Spleen (tissue), 11 donors: ENCODE data around the gene NXPH4. TPM values are rescaled to one million over a fixed set of nuclear protein-coding genes. Genes with fewer than 3 reads are reported as not detected.

Experiments used
- DNase-seq: peaks from one replicate; pipeline ENCODE4 v3.0.0-alpha.2; 2020
- H3K27ac ChIP-seq, 8 donors: fragments of 200-600 bp; sonication (generic) in 7 of 8; 1 replicate in 4 of 8; 2 replicates in 4 of 8; pipeline versions ENCODE4 v1.5.0 to v1.8.0; 2016 to 2021; ENCODE audit warnings: inconsistent platforms in 4 of 8, mild to moderate bottlenecking in 4 of 8, moderate library complexity in 1 of 8
- H3K27me3 ChIP-seq, 7 donors: fragments of 200-600 bp; sonication (generic) in 6 of 7; replicated peaks in 1 of 7; 1 replicate in 4 of 7; 2 replicates in 3 of 7; pipeline versions ENCODE4 v1.5.0 to v1.8.0; 2016 to 2021; ENCODE audit warnings: inconsistent platforms in 3 of 7, mild to moderate bottlenecking in 1 of 7
- H3K36me3 ChIP-seq, 6 donors: fragments of 200-600 bp; sonication (generic) in 5 of 6; 1 replicate in 4 of 6; 2 replicates in 2 of 6; pipeline versions ENCODE4 v1.5.0 to v1.8.0; 2016 to 2021; ENCODE audit warnings: inconsistent platforms in 2 of 6
- H3K4me1 ChIP-seq, 6 donors: fragments of 200-600 bp; sonication (generic) in 5 of 6; 1 replicate in 3 of 6; 2 replicates in 3 of 6; pipeline versions ENCODE4 v1.5.0 to v1.8.0; 2016 to 2021; ENCODE audit warnings: inconsistent platforms in 3 of 6
- H3K4me3 ChIP-seq, 8 donors: fragments of 200-600 bp; sonication (generic) in 7 of 8; 1 replicate in 4 of 8; 2 replicates in 4 of 8; pipeline versions ENCODE4 v1.5.0 to v1.8.0; 2016 to 2021; ENCODE audit warnings: inconsistent platforms in 4 of 8, mild to moderate bottlenecking in 4 of 8, moderate library complexity in 2 of 8
- H3K9me3 ChIP-seq, 8 donors: fragments of 200-600 bp; sonication (generic) in 7 of 8; 1 replicate in 4 of 8; 2 replicates in 4 of 8; pipeline versions ENCODE4 v1.5.0 to v1.8.0; 2016 to 2021; ENCODE audit warnings: inconsistent platforms in 4 of 8
- POLR2A ChIP-seq, 3 donors: fragments of 450-650 bp; IDR thresholded peaks; one replicate each; pipeline ENCODE4 v1.5.1; 2017; ENCODE audit warnings: antibody characterized with exemption in 3 of 3, mild to moderate bottlenecking in 1 of 3
- POLR2AphosphoS5 ChIP-seq, 3 donors: sonication (generic); formaldehyde crosslinking; IDR thresholded peaks; one replicate each; pipeline ENCODE4 v1.5.1; 2017; ENCODE audit warnings: antibody characterized with exemption in 3 of 3
- WGBS, 5 donors: extraction: QIAGEN DNeasy Blood & Tissue Kit in 3 of 5; methylation state at CpG; one replicate each; pipeline versions ENCODE4 v1.1.5 to v1.1.7; 2013 to 2018; 5-methylcytosine and 5-hydroxymethylcytosine counted together
- intact Hi-C: fragments of 100-400 bp; cut with DNase I; formaldehyde crosslinking; loops from one replicate; pipeline ENCODE4 v1.15.0; 2023; ENCODE audit warnings: low total_unique reads
- polyA plus RNA-seq, 3 donors: library from polyadenylated mRNA; stranded (reverse); fragments of 200-250 nt; gene quantifications; one replicate each; pipeline ENCODE4 v1.2.1, GENCODE V29; 2013
- total RNA-seq, 7 donors: library from RNA; depleted of rRNA in 3 of 7; stranded (reverse); fragments of >200 nt in 3 of 7; fragmentation: NEBNext Ultra II Directional in 4 of 7; extraction: Animal tissue kit (Norgen Biotek cat#: 25700) in 4 of 7; gene quantifications; one replicate each; pipeline versions ENCODE4 v1.1.0 to v1.2.1, GENCODE V29; 2016 to 2021
- TF ChIP-seq, protein P1 (sequence below), 11 experiments: fragments of 200-600 bp in 7 of 11; fragments of 450-650 bp in 4 of 11; sonication (generic) in 4 of 11; IDR thresholded peaks in 8 of 11; conservative IDR thresholded peaks in 3 of 11; 1 replicate in 7 of 11; 2 replicates in 4 of 11; pipeline versions ENCODE4 v1.4.0 to v1.8.0; 2016 to 2021; ENCODE audit warnings: antibody characterized with exemption in 11 of 11, inconsistent platforms in 4 of 11, mild to moderate bottlenecking in 1 of 11
- donor health status: healthy with polysubstance abuse.
- donor health status: DM: no; HTN: no; CAD: no; lungs with moderate emphysema.
- donor health status: DM: no; HTN: no; CAD: no.
- donor health status: Bipolar disorder and iron deficiency.
- donor health status: healthy.
- donor health status: DM: no; HTN: no; CAD: no.
- donor health status: DM: yes; HTN: yes; CAD: no.

NXPH4 gene
- total and polyA plus RNA-seq, 10 donors, result 0.11 to 0.60 (median 0.23) TPM; not detected in 4

DNA sequence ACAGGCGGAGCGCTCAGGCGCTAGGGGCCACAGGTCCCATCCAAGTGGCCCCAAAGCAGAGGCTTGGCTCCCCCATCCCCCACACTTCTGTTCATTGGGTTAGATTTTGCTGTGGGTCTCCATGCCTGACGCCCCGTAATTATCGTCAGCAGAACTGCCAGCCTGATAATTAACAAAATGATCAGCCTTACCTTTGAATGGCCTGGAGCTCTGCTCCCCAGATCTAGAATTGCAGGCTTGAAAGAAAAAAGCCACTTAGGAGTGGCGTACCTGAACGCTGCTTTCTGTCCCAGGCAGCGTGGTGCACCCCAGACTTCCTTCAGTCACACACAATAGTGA, 40.5 kb upstream of the NXPH4 start:
- intact Hi-C loops, result no loop called here
- H3K4me1 ChIP-seq, result no peaks in the 10 kb centered on the region
- H3K36me3 ChIP-seq, result peaks cover 0 to 89% (median 10%) of the 10 kb centered on the region in 6 donors
- peaks cover 0 to 5% (median 0%) of the 10 kb centered on the region in 7 donors for H3K27me3 ChIP-seq
- no peak for TF ChIP-seq POLR2A (IDR thresholded peaks at IDR 0.05)
- no peak for TF ChIP-seq POLR2AphosphoS5 (IDR thresholded peaks at IDR 0.05)
- TF ChIP-seq, protein P1, sequence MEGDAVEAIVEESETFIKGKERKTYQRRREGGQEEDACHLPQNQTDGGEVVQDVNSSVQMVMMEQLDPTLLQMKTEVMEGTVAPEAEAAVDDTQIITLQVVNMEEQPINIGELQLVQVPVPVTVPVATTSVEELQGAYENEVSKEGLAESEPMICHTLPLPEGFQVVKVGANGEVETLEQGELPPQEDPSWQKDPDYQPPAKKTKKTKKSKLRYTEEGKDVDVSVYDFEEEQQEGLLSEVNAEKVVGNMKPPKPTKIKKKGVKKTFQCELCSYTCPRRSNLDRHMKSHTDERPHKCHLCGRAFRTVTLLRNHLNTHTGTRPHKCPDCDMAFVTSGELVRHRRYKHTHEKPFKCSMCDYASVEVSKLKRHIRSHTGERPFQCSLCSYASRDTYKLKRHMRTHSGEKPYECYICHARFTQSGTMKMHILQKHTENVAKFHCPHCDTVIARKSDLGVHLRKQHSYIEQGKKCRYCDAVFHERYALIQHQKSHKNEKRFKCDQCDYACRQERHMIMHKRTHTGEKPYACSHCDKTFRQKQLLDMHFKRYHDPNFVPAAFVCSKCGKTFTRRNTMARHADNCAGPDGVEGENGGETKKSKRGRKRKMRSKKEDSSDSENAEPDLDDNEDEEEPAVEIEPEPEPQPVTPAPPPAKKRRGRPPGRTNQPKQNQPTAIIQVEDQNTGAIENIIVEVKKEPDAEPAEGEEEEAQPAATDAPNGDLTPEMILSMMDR (IDR thresholded peaks at IDR 0.05 in 8 of 11, conservative IDR thresholded peaks at IDR 0.05 in 3 of 11), result peak in 2 of 11 experiments; percentile 21 to 42
- H3K4me3 ChIP-seq, result no peak overlapping the region
- no peak overlapping the region for H3K27ac ChIP-seq
- 80 to 89% (median 84%) methylated on average over 9 of the region's 9 CpGs for WGBS, 5 donors
- DNase-seq, result no peak
- H3K9me3 ChIP-seq, result no peaks in the 10 kb centered on the region

DNA sequence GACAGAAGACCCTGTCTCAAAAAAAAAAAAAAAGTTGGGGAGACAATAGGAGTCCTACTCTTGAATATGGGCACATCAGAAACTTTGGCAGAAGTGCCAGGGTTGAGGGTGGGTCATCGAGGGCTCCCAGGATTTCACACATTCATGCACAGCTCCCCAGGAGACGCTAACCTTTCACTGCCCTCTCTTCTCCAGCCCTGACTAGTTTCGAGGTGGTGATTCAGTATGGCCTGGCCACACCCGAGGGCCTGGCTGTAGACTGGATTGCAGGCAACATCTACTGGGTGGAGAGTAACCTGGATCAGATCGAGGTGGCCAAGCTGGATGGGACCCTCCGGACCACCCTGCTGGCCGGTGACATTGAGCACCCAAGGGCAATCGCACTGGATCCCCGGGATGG, 39.7 kb upstream of the NXPH4 start:
- WGBS, 5 donors, result 81 to 92% (median 89%) methylated on average over 6 to 9 of the region's 9 CpGs
- peaks cover 0 to 94% (median 10%) of the 10 kb centered on the region in 6 donors for H3K36me3 ChIP-seq
- H3K27me3 ChIP-seq, result peaks cover 0 to 5% (median 0%) of the 10 kb centered on the region in 7 donors
- DNase-seq, result no peak
- H3K4me1 ChIP-seq, result no peaks in the 10 kb centered on the region
- TF ChIP-seq POLR2A (IDR thresholded peaks at IDR 0.05) (no peak), POLR2AphosphoS5 (IDR thresholded peaks at IDR 0.05) (peak in 1 of 3 donors; percentile 1)
- H3K27ac ChIP-seq, result no peak overlapping the region
- H3K4me3 ChIP-seq, result no peak overlapping the region
- intact Hi-C loops, result no loop called here
- no peaks in the 10 kb centered on the region for H3K9me3 ChIP-seq

DNA sequence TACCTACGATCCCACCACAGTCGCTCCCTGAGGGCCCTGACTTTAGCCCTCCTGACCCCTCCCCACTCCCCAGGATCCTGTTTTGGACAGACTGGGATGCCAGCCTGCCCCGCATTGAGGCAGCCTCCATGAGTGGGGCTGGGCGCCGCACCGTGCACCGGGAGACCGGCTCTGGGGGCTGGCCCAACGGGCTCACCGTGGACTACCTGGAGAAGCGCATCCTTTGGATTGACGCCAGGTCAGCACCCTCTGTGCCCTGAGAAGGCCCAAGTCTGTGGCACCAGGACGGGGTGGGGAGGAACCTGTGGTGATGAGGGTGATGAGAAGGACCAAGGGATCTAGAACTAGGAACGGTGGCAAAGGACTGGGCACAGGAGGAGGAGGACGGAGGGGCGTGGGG, 39.2 kb upstream of the NXPH4 start:
- H3K36me3 ChIP-seq, result peaks cover 0 to 93% (median 10%) of the 10 kb centered on the region in 6 donors
- intact Hi-C loops, result no loop called here

DNA sequence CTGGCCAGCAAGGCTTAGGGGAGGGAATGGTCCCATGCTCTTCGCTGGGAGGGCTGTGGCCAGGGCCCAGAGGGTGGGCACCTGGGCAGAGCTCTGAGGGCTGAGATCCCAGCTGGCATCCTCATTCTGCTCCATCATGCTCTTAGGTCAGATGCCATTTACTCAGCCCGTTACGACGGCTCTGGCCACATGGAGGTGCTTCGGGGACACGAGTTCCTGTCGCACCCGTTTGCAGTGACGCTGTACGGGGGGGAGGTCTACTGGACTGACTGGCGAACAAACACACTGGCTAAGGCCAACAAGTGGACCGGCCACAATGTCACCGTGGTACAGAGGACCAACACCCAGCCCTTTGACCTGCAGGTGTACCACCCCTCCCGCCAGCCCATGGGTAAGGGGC, 38.4 kb upstream of the NXPH4 start:
- intact Hi-C loops, result no loop called here

More for the DNA sequence above, 39.2 kb upstream of the NXPH4 start:
- H3K4me1 ChIP-seq, result no peaks in the 10 kb centered on the region
- no peak overlapping the region for H3K27ac ChIP-seq
- H3K9me3 ChIP-seq, result no peaks in the 10 kb centered on the region
- 88 to 96% (median 91%) methylated on average over 16 of the region's 16 CpGs for WGBS, 5 donors
- peaks cover 0 to 5% (median 0%) of the 10 kb centered on the region in 7 donors for H3K27me3 ChIP-seq
- DNase-seq, result no peak
- TF ChIP-seq, protein P1 (IDR thresholded peaks at IDR 0.05 in 8 of 11, conservative IDR thresholded peaks at IDR 0.05 in 3 of 11), result no peak
- TF ChIP-seq POLR2A (IDR thresholded peaks at IDR 0.05) (no peak), POLR2AphosphoS5 (IDR thresholded peaks at IDR 0.05) (peak in 1 of 3 donors; percentile 12)
- H3K4me3 ChIP-seq, result no peak overlapping the region

More for the DNA sequence above, 38.4 kb upstream of the NXPH4 start:
- Histone ChIP-seq H3K36me3 (peaks cover 0 to 85% (median 10%) of the 10 kb centered on the region in 6 donors), H3K27me3 (peaks cover 0 to 5% (median 0%) of the 10 kb centered on the region in 7 donors), H3K9me3 (no peaks in the 10 kb centered on the region), H3K27ac (no peak overlapping the region), H3K4me3 (no peak overlapping the region), H3K4me1 (peaks cover 0 to 5% (median 0%) of the 10 kb centered on the region in 6 donors)
- 77 to 93% (median 88%) methylated on average over 14 of the region's 14 CpGs for WGBS, 5 donors
- no peak for TF ChIP-seq POLR2A (IDR thresholded peaks at IDR 0.05)
- TF ChIP-seq, protein P1 (IDR thresholded peaks at IDR 0.05 in 8 of 11, conservative IDR thresholded peaks at IDR 0.05 in 3 of 11), result no peak
- no peak for TF ChIP-seq POLR2AphosphoS5 (IDR thresholded peaks at IDR 0.05)
- DNase-seq, result no peak
